HCT116 (cell line): ENCODE measurements around the gene HOXB1.

ENCODE experiments used
- ELF1 ChIP-seq: IDR thresholded peaks from 2 replicates; pipeline ENCODE4 v1.6.1; 2012; ENCODE audit warnings: low read depth, borderline replicate concordance
- EZH2 ChIP-seq: fragments of 200-600 bp; sonication (generic); IDR thresholded peaks from 2 replicates; pipeline ENCODE4 v1.6.1; 2017; ENCODE audit warnings: antibody characterized with exemption, mixed run types
- EZH2phosphoT487 ChIP-seq: fragments of 200-600 bp; IDR thresholded peaks from 2 replicates; pipeline ENCODE4 v1.6.1; 2018; ENCODE audit warnings: antibody characterized with exemption, borderline replicate concordance
- JUND ChIP-seq: IDR thresholded peaks from 2 replicates; pipeline ENCODE4 v1.6.1; 2012
- POLR2A ChIP-seq: IDR thresholded peaks from 2 replicates; pipeline ENCODE4 v1.7.0; 2011; ENCODE audit warnings: borderline replicate concordance; ENCODE audit not compliant: insufficient read depth, insufficient read length; ENCODE audit errors: extremely low read depth
- POLR2AphosphoS5 ChIP-seq: IDR thresholded peaks from 2 replicates; pipeline ENCODE4 v1.6.1; 2011; ENCODE audit warnings: mild to moderate bottlenecking, low read depth, low read length, moderate library complexity
- RAD21 ChIP-seq: IDR thresholded peaks from 2 replicates; pipeline ENCODE4 v1.6.1; 2012; ENCODE audit warnings: low read depth, mild to moderate bottlenecking
- SP1 ChIP-seq: IDR thresholded peaks from 2 replicates; pipeline ENCODE4 v1.6.1; 2012; ENCODE audit warnings: low read depth
- TCF7L2 ChIP-seq: IDR thresholded peaks from 2 replicates; pipeline ENCODE4 v1.7.0; 2011; ENCODE audit warnings: borderline replicate concordance, inconsistent platforms; ENCODE audit not compliant: insufficient read depth, insufficient read length; ENCODE audit errors: extremely low read depth
- YY1 ChIP-seq: IDR thresholded peaks from 2 replicates; pipeline ENCODE4 v1.6.1; 2011; ENCODE audit warnings: low read length, low read depth, moderate library complexity, mild to moderate bottlenecking; ENCODE audit not compliant: insufficient replicate concordance; ENCODE audit errors: extremely low read depth
- TF ChIP-seq, protein P1 (sequence below), 3 experiments: fragments of 200-600 bp in 1 of 3; sonication (generic) in 1 of 3; IDR thresholded peaks in 2 of 3; conservative IDR thresholded peaks in 1 of 3; 2 replicates each; pipeline ENCODE4 v1.5.1; 2012 to 2017; ENCODE audit warnings: low read depth in 2 of 3, low read length in 2 of 3, antibody characterized with exemption in 1 of 3, borderline replicate concordance in 1 of 3, control low read depth in 1 of 3, mild to moderate bottlenecking in 1 of 3, mixed read lengths in 1 of 3, mixed run types in 1 of 3, moderate library complexity in 1 of 3; ENCODE audit not compliant: insufficient read depth in 1 of 3
- TF ChIP-seq, protein P2 (sequence below): IDR thresholded peaks from 2 replicates; pipeline ENCODE4 v1.6.1; 2012; ENCODE audit warnings: low read depth

DNA sequence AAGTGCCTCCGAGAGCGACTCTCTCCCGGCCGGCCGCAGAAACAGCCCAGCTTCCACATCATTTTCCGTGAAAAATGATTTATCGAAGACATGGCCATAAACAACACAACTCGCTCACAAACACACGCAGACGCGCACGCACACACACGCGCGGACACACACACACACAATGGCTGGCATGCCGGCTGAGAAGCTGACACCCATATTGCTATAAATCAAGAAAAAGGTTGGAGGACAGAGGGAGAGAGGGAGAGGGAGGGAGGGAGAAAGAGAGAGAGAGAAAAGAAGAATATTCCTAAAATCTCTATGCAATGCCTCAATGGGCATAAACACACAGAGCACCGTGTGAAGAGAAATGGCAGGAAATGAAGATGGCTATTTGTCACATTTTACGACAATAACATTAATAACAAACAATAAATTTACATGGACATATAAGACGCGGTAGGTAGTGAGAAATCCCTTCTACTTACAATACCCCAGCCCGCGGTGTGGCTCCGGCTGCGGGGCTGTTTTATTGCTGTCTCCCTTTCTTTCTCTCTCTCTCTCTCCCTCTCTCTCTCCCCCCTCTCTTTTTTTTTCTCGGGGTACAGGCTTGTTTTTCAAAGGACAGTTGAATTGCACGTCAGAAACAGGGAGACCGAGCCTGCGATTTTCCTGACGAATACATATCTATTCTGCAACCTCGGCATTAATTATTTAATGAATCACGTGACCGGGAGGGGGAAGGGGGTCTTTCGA, 37.9 kb upstream of the HOXB1 start:
- TF ChIP-seq, protein P1, sequence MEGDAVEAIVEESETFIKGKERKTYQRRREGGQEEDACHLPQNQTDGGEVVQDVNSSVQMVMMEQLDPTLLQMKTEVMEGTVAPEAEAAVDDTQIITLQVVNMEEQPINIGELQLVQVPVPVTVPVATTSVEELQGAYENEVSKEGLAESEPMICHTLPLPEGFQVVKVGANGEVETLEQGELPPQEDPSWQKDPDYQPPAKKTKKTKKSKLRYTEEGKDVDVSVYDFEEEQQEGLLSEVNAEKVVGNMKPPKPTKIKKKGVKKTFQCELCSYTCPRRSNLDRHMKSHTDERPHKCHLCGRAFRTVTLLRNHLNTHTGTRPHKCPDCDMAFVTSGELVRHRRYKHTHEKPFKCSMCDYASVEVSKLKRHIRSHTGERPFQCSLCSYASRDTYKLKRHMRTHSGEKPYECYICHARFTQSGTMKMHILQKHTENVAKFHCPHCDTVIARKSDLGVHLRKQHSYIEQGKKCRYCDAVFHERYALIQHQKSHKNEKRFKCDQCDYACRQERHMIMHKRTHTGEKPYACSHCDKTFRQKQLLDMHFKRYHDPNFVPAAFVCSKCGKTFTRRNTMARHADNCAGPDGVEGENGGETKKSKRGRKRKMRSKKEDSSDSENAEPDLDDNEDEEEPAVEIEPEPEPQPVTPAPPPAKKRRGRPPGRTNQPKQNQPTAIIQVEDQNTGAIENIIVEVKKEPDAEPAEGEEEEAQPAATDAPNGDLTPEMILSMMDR (IDR thresholded peaks at IDR 0.05 in 2 of 3, conservative IDR thresholded peaks at IDR 0.05 in 1 of 3; ENCODE audit: borderline replicate concordance in 1 of 3, insufficient read depth in 1 of 3, low read depth in 2 of 3, low read length in 2 of 3) = no peak
- TF ChIP-seq, protein P2, sequence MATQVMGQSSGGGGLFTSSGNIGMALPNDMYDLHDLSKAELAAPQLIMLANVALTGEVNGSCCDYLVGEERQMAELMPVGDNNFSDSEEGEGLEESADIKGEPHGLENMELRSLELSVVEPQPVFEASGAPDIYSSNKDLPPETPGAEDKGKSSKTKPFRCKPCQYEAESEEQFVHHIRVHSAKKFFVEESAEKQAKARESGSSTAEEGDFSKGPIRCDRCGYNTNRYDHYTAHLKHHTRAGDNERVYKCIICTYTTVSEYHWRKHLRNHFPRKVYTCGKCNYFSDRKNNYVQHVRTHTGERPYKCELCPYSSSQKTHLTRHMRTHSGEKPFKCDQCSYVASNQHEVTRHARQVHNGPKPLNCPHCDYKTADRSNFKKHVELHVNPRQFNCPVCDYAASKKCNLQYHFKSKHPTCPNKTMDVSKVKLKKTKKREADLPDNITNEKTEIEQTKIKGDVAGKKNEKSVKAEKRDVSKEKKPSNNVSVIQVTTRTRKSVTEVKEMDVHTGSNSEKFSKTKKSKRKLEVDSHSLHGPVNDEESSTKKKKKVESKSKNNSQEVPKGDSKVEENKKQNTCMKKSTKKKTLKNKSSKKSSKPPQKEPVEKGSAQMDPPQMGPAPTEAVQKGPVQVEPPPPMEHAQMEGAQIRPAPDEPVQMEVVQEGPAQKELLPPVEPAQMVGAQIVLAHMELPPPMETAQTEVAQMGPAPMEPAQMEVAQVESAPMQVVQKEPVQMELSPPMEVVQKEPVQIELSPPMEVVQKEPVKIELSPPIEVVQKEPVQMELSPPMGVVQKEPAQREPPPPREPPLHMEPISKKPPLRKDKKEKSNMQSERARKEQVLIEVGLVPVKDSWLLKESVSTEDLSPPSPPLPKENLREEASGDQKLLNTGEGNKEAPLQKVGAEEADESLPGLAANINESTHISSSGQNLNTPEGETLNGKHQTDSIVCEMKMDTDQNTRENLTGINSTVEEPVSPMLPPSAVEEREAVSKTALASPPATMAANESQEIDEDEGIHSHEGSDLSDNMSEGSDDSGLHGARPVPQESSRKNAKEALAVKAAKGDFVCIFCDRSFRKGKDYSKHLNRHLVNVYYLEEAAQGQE = no peak
- TF ChIP-seq YY1 (no peak), POLR2A (no peak), EZH2phosphoT487 (no peak), POLR2AphosphoS5 (no peak), JUND (no peak), EZH2 (no peak), ELF1 (no peak), SP1 (no peak), RAD21 (no peak), TCF7L2 (no peak)
